HTERT RPE-1 (cell line): ENCODE data around the gene RGS11.

Experiments used
- in situ Hi-C: fragments of 300-500 bp; cut with MboI; formaldehyde crosslinking; loops from 4 replicates; pipeline ENCODE4 v1.14.3; 2020; ENCODE audit warnings: low sequenced_read_pairs

RGS11 gene

GRCh38 chr16:275786-276232 lies at the start of gene RGS11:
RGS11 (minus strand) TSS chr16:275944; CDS start chr16:275911, 33 bp downstream.
- in situ Hi-C loops = no loop called here

DNA sequence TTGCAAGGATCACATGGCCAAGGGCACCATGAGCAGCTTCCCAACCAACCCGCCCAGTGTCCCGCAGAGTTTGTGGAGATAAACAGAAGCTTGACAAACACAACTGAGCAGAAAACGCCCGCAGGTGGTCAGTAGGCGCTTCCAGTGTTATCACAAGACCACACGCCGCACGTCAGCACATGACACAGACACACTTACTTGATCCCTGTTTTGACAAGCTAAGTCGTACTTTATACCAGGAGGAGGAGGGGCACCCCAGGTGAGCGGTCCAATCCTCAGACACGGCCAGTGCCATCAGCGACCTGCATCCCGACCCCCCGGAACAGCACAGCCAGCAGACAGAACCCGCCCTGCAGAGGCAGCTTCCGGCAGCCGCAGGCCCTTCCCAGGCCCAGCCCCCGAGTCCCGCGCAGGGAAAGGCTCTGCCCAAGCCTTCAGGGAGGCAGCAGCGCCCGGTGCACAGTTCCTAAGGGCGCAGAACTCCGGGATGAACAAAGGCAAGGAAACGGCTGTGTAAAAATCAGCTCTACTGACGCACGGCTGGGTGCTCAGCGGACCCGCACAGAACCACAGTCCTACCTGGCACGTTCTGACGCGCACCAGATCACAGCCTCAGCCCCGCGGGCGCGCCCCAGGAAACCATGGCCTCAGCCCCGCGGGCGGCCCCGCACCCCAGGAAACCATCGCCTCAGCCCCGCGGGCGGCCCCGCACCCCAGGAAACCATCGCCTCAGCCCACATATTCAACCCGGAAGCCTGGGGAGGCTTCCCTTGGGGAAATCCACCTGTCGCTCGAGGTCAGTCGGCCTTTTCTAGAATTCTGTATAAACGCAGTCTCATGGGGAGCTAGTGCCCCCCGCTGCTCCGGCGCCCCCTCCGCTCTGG lies 48.9 kb upstream of the RGS11 start:
- in situ Hi-C loops = no loop called here

GRCh38 chr16:324201-324450 lies 48.4 kb upstream of the RGS11 start:
- in situ Hi-C loops = no loop called here

- in situ Hi-C loops = no loop called here
These were observed 46.9 kb upstream of the RGS11 start for GRCh38 chr16:322476-323143.

DNA sequence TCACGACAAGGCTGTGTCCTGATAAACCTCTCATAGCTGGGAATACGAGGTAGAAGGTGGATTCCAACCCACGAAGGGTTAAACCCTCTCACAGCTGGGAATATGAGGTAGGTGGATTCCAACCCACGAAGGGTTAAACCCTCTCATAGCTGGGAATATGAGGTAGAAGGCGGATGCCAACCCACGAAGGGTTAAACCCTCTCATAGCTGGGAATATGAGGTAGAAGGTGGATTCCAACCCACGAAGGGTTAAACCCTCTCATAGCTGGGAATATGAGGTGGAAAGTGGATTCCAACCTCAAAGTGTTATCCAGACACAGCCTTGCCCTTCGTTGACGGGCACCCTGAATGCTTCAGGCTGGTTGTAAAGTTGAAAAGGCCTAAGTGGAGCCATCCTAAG lies 45.8 kb upstream of the RGS11 start:
- in situ Hi-C loops = no loop called here

DNA sequence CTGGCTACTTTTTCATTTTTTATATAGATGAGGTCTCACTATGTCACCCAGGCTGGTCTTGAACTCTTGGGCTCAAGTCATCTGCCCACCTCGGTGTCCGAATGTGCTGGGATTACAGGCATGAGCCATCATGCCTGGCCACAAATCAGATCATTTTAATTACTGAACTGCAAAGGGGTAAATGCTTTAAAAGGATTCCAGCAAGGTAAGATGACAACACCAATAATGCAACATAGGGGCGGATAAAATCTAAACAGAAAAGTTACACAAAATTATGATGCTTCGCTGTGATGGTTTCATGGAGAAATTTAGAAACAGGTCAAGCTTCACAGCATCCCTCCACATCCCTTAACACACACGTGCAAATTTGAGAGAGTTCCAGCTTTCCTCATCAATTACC lies 44.5 kb upstream of the RGS11 start:
- in situ Hi-C loops = no loop called here

DNA sequence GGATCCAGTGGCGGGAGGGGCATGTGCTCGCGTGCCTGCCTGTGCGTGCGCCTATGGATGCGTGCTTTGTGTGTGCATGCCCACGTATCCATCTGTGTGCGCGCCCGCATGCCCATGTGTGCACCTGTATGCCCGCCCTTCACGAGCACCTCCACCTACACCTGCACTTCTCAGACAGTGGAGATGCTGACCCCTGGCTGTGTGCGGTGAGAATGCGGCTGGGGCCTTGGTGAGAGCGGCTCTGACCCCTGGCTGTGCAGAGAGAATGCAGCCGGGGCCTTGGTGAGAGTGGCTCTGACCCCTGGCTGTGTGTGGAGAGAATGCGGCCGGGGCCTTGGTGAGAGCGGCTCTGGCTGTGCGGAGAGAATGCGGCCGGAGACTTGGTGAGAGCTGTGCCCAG lies 42.9 kb upstream of the RGS11 start:
- in situ Hi-C loops = no loop called here

GRCh38 chr16:317583-317982 lies 41.8 kb upstream of the RGS11 start:
- in situ Hi-C loops = no loop called here

GRCh38 chr16:316741-317464 lies 41.2 kb upstream of the RGS11 start:
- in situ Hi-C loops = no loop called here

GRCh38 chr16:314795-315299 lies 39.1 kb upstream of the RGS11 start:
- in situ Hi-C loops = no loop called here

DNA sequence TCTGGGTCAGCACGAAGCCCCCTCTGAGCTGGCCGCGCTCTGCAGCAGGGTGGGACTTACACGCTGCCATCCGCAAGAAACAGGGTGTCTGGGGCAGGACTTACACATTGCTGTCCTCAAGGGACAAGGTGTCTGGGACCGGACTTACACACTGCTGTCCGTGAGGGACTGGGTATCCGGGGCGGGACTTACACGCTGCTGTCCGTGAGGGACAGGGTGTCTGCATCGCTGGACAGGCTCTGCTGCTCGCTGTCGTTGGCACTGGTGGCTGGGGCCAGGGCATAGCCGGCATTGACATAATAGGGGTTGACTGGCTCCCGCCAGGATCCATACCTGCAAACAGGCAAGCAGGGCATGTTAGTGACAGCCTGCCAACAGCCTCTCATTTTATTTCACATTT lies 38.6 kb upstream of the RGS11 start:
- in situ Hi-C loops = no loop called here

- in situ Hi-C loops = no loop called here
These were observed 36.0 kb upstream of the RGS11 start for GRCh38 chr16:311725-312124.

- in situ Hi-C loops = no loop called here
These were observed 33.7 kb upstream of the RGS11 start for GRCh38 chr16:309476-309875.

GRCh38 chr16:307691-308312 lies 32.1 kb upstream of the RGS11 start:
- in situ Hi-C loops = no loop called here

- in situ Hi-C loops = no loop called here
These were observed 31.2 kb upstream of the RGS11 start for GRCh38 chr16:306911-307370.

DNA sequence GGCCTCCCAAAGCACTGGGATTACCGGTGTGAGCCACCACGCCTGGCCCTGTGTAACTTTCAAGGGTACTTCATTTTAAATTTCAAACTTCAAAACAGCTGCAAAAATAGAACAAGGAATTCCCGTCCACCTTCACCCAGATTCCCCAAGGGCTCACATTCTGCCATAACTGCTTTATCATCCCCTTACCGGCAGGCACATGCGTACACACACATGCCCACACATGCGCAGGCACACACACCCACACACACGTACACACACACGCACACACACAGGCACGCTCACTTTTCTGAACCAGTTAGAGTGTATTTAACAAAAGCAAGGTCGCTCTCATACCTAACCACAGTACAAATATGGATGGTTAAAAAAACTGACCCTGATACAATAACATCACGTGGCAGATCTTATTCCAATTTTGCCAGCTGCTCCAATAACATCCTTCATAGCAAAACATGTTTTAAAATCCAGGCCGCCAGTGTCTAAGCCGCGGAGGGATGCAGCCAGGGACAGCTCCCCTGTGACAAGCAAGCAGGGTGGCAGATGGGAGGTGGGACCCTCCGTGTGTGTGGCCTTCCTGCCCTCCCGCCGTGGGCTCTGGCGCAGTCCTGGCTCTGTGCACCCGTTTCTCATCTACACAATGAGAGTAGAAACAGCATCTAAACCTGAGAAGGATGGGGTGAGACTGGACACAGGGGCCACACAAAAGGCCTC lies 30.3 kb upstream of the RGS11 start:
- in situ Hi-C loops = no loop called here

- in situ Hi-C loops = no loop called here
These were observed 28.2 kb upstream of the RGS11 start for GRCh38 chr16:303760-304505.

GRCh38 chr16:301950-302349 lies 26.2 kb upstream of the RGS11 start:
- in situ Hi-C loops = no loop called here

DNA sequence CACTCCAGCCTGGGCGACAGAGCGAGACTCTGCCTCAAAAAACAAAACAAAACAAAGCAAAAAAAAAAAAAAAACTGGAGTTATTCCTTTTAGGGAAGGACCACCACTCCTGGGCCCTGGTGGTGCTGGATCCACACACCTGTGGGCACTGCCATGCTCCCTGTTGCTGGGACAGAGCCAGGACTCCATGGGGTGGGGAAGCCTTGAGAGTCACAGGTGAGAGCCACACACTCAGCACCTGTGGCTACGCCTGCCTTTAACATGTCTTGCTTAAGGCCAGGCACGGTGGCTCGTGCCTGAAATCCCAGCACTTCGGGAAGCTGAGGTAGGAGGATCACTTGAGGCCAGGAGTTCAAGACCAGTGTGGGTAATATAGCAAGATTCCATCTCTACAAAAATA lies 25.5 kb upstream of the RGS11 start:
- in situ Hi-C loops = no loop called here

GRCh38 chr16:297832-298231 lies 22.1 kb upstream of the RGS11 start:
- in situ Hi-C loops = no loop called here
